Measurements from ENCODE around the gene COX5A.
A peak's percentile ranks its signal among the peaks of the same experiment; 100 is the strongest.

Gene COX5A

GRCh38 chr15:74913041-74913440 is 24.8 kb downstream of the COX5A start:
- H3K4me3 ChIP-seq (ENCODE audit: low read depth, low read length), result no peak overlapping the region
- DNase-seq (ENCODE audit: low read depth), result no peak
- no peak for TF ChIP-seq CTCF (IDR thresholded peaks at IDR 0.05; ENCODE audit: insufficient read depth, low read depth, low read length, missing control alignments)

GRCh38 chr15:74908635-74909034 is 29.2 kb downstream of the COX5A start:
- no peak for DNase-seq (ENCODE audit: low read depth)
- no peak overlapping the region for H3K4me3 ChIP-seq (ENCODE audit: low read depth, low read length)
- TF ChIP-seq CTCF (IDR thresholded peaks at IDR 0.05; ENCODE audit: insufficient read depth, low read depth, low read length, missing control alignments), result no peak

GRCh38 chr15:74907163-74907870 is 30.6 kb downstream of the COX5A start:
- no peak for DNase-seq (ENCODE audit: low read depth)
- H3K4me3 ChIP-seq (ENCODE audit: low read depth, low read length), result peak overlapping the region; percentile 67
- TF ChIP-seq CTCF (IDR thresholded peaks at IDR 0.05; ENCODE audit: insufficient read depth, low read depth, low read length, missing control alignments), result no peak

- no peak for TF ChIP-seq CTCF (IDR thresholded peaks at IDR 0.05; ENCODE audit: insufficient read depth, low read depth, low read length, missing control alignments)
- DNase-seq (ENCODE audit: low read depth), result peak; percentile 92
- peak within 1 kb of the TSS; percentile 67 for H3K4me3 ChIP-seq (ENCODE audit: low read depth, low read length)
Observed at GRCh38 chr15:74906450-74907162, 31.3 kb downstream of the COX5A start, which contains the start of gene FAM219B. Gene FAM219B (minus strand): TSS chr15:74906851. CDS start chr15:74906800, 51 bp downstream.

- H3K4me3 ChIP-seq (ENCODE audit: low read depth, low read length), result peak overlapping the region; percentile 67
- TF ChIP-seq CTCF (IDR thresholded peaks at IDR 0.05; ENCODE audit: insufficient read depth, low read depth, low read length, missing control alignments), result no peak
- peak; percentile 22 for DNase-seq (ENCODE audit: low read depth)
Observed at GRCh38 chr15:74906067-74906449, 31.8 kb downstream of the COX5A start.

- no peak overlapping the region for H3K4me3 ChIP-seq (ENCODE audit: low read depth, low read length)
- DNase-seq (ENCODE audit: low read depth), result no peak
- TF ChIP-seq CTCF (IDR thresholded peaks at IDR 0.05; ENCODE audit: insufficient read depth, low read depth, low read length, missing control alignments), result no peak
Observed at GRCh38 chr15:74904190-74904805, 33.6 kb downstream of the COX5A start.

Data from GM12865 (cell line).